Progenitor cell of endocrine pancreas (in vitro differentiated cells): ENCODE data around the gene PARN. TPM values are rescaled to one million over a fixed set of nuclear protein-coding genes. Genes with fewer than 3 reads are reported as not detected.
A peak's percentile ranks its signal among the peaks of the same experiment; 100 is the strongest.

Experiments
- DNase-seq: peaks from one replicate; pipeline ENCODE4 v3.0.0; 2021; ENCODE audit warnings: low spot score; ENCODE audit not compliant: unreplicated experiment
- H3K27ac Mint-ChIP-seq: 2 replicates; pipeline ENCODE4 v1.8.0; 2021; ENCODE audit warnings: mild to moderate bottlenecking, moderate library complexity, mixed read lengths
- H3K27me3 Mint-ChIP-seq: 2 replicates; pipeline ENCODE4 v1.8.0; 2021; ENCODE audit warnings: mixed read lengths
- H3K36me3 Mint-ChIP-seq: 2 replicates; pipeline ENCODE4 v1.8.0; 2022; ENCODE audit warnings: mixed read lengths; ENCODE audit not compliant: insufficient read depth
- H3K4me1 Mint-ChIP-seq: 2 replicates; pipeline ENCODE4 v1.8.0; 2021; ENCODE audit warnings: low read depth, mixed read lengths
- H3K4me3 Mint-ChIP-seq: 2 replicates; pipeline ENCODE4 v1.8.0; 2021; ENCODE audit warnings: low read depth, mild to moderate bottlenecking, moderate library complexity, mixed read lengths
- H3K9me3 Mint-ChIP-seq: 2 replicates; pipeline ENCODE4 v1.8.0; 2021; ENCODE audit warnings: low read depth, mixed read lengths
- total RNA-seq: library from RNA; stranded (reverse); gene quantifications from 2 replicates; pipeline ENCODE4 v1.2.1, GENCODE V29; 2021
- TF ChIP-seq, protein P1 (sequence below): fragments of 200-600 bp; sonication (generic); IDR thresholded peaks from one replicate; pipeline ENCODE4 v1.5.0; 2021; ENCODE audit warnings: antibody characterized with exemption, mild to moderate bottlenecking; ENCODE audit not compliant: unreplicated experiment

PARN gene
- total RNA-seq, 1 donor from 2014 or later = 31.4 TPM

DNA sequence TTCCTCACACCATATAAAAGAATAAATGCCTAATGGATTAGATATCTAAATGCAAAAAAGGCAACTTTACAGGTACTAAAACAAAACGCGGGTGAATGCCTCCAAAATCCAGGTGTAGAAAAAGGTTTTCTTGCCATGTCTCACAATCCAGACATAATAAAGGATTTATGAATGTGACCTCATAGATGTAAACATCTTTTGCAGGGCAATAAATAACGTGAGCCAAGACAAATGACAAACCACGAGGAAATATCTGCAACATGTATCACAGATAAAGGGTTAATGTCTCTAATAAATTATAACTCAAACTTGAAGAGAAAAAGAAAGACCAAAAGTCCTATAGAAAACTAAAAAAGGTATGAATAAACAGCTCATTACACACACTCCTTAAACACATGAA is 180.7 kb downstream of the PARN start:
- Mint-ChIP-seq H3K4me1 (no peaks in the 10 kb centered on the region), H3K9me3 (no peaks in the 10 kb centered on the region), H3K27me3 (no peaks in the 10 kb centered on the region), H3K36me3 (peaks cover 4% of the 10 kb centered on the region), H3K4me3 (no peak overlapping the region), H3K27ac (no peak overlapping the region)
- no peak for DNase-seq
- TF ChIP-seq, protein P1, sequence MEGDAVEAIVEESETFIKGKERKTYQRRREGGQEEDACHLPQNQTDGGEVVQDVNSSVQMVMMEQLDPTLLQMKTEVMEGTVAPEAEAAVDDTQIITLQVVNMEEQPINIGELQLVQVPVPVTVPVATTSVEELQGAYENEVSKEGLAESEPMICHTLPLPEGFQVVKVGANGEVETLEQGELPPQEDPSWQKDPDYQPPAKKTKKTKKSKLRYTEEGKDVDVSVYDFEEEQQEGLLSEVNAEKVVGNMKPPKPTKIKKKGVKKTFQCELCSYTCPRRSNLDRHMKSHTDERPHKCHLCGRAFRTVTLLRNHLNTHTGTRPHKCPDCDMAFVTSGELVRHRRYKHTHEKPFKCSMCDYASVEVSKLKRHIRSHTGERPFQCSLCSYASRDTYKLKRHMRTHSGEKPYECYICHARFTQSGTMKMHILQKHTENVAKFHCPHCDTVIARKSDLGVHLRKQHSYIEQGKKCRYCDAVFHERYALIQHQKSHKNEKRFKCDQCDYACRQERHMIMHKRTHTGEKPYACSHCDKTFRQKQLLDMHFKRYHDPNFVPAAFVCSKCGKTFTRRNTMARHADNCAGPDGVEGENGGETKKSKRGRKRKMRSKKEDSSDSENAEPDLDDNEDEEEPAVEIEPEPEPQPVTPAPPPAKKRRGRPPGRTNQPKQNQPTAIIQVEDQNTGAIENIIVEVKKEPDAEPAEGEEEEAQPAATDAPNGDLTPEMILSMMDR = no peak

DNA sequence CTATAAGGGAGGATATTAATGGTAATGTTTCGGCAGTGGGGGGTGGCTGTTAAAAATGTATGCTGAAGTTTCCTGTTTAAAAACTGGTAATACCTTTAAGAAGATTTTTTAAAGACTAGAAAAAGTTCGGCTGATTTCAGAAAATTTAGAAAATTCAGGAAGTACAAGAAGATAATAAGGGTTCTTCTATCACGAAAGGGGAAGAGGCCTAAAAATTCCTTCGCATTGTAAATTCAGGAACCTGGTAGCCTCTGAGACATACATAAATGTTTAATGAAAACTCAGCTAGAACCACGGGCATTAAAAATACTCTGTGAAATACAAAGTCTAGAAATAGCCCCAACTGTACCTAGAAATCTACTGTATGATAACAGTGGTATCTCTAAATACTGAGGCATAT is 181.2 kb downstream of the PARN start:
- Mint-ChIP-seq H3K27ac (no peak overlapping the region), H3K4me1 (no peaks in the 10 kb centered on the region), H3K27me3 (no peaks in the 10 kb centered on the region), H3K9me3 (no peaks in the 10 kb centered on the region), H3K36me3 (peaks cover 4% of the 10 kb centered on the region), H3K4me3 (no peak overlapping the region)
- TF ChIP-seq, protein P1 = no peak
- DNase-seq = no peak

DNA sequence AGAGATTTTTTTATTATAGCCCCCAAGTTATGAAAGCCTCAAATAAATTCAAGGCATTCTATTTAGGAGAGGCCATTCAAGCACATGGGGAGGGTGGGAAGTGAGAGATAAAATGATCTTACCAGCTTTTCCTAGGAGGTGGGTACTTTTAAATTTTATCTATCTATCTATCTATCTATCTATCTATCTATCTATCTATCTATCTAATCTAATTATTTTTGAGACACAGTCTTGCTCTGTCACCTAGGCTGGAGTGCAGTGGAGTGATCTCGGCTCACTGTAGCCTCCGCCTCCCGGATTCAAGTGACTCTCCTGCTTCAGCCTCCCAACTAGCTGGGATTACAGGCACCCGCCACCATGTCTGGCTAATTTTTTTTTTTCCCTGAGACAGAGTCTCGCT is 182.3 kb downstream of the PARN start:
- no peaks in the 10 kb centered on the region for H3K9me3 Mint-ChIP-seq

DNA sequence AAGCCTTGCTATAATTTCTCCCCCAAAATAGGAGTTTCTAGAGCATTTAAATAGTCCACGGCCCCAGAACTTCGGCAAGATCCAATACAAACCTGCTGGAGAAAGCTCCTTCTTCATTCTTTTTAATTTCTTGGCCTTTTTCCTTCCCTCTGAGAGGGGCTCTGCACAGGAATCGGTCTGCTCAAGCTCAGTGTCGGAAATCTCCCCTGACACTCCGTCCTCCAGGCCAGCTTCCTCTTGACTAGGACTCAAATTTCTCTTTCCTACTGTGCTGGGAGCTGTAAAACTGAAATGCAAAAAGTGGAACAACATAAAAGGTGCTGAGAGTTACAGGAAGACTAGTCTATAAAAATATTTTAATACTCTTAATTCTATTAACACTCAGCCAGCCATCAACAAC is 183.3 kb downstream of the PARN start:
- TF ChIP-seq, protein P1 = no peak
- H3K27ac Mint-ChIP-seq = no peak overlapping the region

More for the DNA sequence above, 182.3 kb downstream of the PARN start:
- TF ChIP-seq, protein P1 = no peak
- peaks cover 4% of the 10 kb centered on the region for H3K36me3 Mint-ChIP-seq
- no peaks in the 10 kb centered on the region for H3K4me1 Mint-ChIP-seq
- no peak overlapping the region for H3K27ac Mint-ChIP-seq
- no peak for DNase-seq
- H3K4me3 Mint-ChIP-seq = no peak overlapping the region
- no peaks in the 10 kb centered on the region for H3K27me3 Mint-ChIP-seq

DNA sequence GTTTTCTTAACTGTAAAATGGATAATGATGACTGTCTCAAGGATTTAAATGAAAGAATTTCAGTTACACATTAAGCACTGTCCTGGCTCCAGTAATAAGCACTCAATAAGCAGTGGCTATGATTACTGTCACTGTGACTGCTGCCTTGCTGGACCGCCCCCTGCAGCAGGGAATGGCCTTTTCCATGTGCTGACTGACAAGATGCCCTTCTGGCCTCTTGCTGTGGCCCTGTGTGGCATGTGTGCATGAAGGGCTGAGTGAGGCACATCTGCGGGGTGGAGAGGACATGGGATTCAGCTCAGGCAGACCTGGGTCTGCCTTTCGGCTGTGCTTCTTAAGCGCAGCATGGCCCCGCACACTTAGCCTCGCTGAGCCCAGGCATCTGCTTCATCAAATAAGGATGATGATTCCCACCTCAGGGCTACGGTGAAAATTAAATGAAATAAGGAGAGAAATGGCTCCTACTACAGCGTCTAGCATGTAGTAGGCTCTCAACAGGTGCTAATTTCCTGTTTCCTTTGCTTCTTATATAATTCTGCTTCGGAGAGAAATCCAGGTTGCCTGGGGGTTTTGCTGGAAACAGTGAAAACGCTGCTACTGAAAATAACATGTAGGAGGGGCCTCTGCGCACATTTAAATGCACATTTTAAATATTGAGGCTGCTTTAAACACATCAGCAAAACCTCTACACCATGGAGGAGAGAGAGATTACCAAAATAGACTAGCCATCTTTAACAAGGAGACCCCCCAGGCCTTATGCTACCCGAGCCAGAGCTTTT is 183.9 kb downstream of the PARN start:
- TF ChIP-seq, protein P1 = no peak
- peak overlapping the region; percentile 44 for H3K27ac Mint-ChIP-seq
- H3K4me3 Mint-ChIP-seq = no peak overlapping the region
- DNase-seq = no peak
- H3K4me1 Mint-ChIP-seq = no peaks in the 10 kb centered on the region
- H3K9me3 Mint-ChIP-seq = no peaks in the 10 kb centered on the region
- H3K36me3 Mint-ChIP-seq = peaks cover 4% of the 10 kb centered on the region
- no peaks in the 10 kb centered on the region for H3K27me3 Mint-ChIP-seq

More for the DNA sequence above, 183.3 kb downstream of the PARN start:
- Mint-ChIP-seq H3K4me1 (no peaks in the 10 kb centered on the region), H3K9me3 (no peaks in the 10 kb centered on the region), H3K4me3 (no peak overlapping the region), H3K36me3 (peaks cover 4% of the 10 kb centered on the region), H3K27me3 (no peaks in the 10 kb centered on the region)
- DNase-seq = no peak
